ENCODE measurements around the gene PTPN3. TPM values are rescaled to one million over a fixed set of nuclear protein-coding genes. Genes with fewer than 3 reads are reported as not detected.

Gene PTPN3
- total and polyA plus RNA-seq, 2 donors (not counting 1 experiment from before 2014, with no cell fraction given) = not detected

DNA sequence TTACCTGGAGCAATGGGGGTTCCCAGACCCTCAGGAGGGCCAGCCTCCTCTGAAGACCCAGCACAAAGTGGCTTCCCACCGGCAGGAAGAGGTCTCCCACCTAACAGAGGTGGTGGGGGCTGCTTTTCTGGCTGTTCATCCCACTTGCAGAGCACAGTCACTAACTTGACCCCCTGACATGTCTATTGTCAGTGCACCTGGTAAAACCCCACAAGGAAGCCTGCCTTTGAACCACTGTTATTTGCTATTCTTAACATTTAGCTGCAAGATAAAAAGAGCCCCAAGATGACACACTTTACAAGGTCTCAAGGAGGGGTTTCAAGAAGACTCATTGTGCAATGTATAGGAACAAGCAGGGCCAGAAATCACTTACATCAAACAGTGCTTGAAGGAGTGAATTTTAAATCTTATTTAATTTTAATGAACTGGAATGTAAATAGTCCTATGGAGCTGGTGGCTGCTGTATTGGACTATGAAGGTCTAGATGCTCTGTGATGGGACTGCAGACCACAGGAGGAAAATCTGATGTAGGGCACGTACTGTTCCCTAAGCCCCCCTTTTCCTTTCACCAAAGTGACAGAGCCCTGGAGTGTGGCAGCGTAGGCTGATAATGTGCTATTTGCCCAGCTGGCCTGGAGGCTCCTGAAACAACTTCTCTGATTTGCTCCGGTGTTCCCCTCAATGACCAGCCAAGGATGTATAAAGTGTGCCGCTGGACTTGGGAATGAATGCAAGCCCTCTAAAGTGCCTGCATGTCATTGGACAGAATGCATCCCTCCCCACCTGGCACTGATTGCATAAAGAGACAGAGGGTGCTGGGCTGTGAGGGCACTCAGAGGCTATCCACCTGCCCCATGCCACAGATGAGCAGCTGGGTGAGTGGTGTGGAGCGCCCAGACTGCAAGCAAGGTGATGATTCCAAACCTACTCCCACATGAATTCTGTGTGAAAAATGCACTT lies 80.2 kb downstream of the PTPN3 start:
- ChIA-PET POLR2A (no interaction called here), CTCF (no interaction called here)
- H3K27me3 ChIP-seq (replicated peaks in 1 of 4; ENCODE audit: control extremely low read depth in 1 of 4, control insufficient read depth in 3 of 4, insufficient read depth in 4 of 4, low read length in 3 of 4) = peaks cover 0 to 2% (median 0%) of the 10 kb centered on the region in 4 experiments
- Mint-ChIP-seq H3K4me3 (no peak overlapping the region), H3K4me1 (peaks cover 50% of the 10 kb centered on the region), H3K27me3 (peaks cover 30% of the 10 kb centered on the region), H3K27ac (peak overlapping the region; percentile 46), H3K9me3 (ENCODE audit: insufficient read depth) (no peaks in the 10 kb centered on the region)
- H3K4me1 ChIP-seq (ENCODE audit: control insufficient read depth in 2 of 2, insufficient read depth in 2 of 2, low read length in 2 of 2) = peaks cover 12 to 36% of the 10 kb centered on the region in 2 donors
- no peak overlapping the region for H3K27ac ChIP-seq (ENCODE audit: low read length in 2 of 2)
- no peak overlapping the region for H3K4me2 ChIP-seq (replicated peaks; ENCODE audit: low read depth, low read length, poor library complexity, severe bottlenecking)
- no peaks in the 10 kb centered on the region for H4K20me1 ChIP-seq (ENCODE audit: control insufficient read depth, insufficient read depth, low read length, poor library complexity, severe bottlenecking)
- WGBS (ENCODE audit: insufficient coverage) = 78% methylated on average over 3 of the region's 6 CpGs
- ATAC-seq (ENCODE audit: low read depth) = no peak
- H2AFZ ChIP-seq (ENCODE audit: insufficient read depth, low read depth, low read length, poor library complexity, severe bottlenecking) = peak overlapping the region; percentile 1
- no peak overlapping the region for H3K9ac ChIP-seq (ENCODE audit: low read length)
- H3K4me3 ChIP-seq (ENCODE audit: control extremely low read depth in 1 of 5, extremely low read depth in 1 of 5, insufficient read depth in 1 of 5, low read depth in 2 of 5, low read length in 4 of 5) = no peak overlapping the region
- no peaks in the 10 kb centered on the region for H3K36me3 ChIP-seq (replicated peaks in 1 of 2; ENCODE audit: control extremely low read depth in 1 of 2, control insufficient read depth in 1 of 2, extremely low read depth in 1 of 2, insufficient read depth in 2 of 2, low read length in 1 of 2)
- H3K9me3 ChIP-seq (ENCODE audit: control extremely low read depth in 1 of 3, control insufficient read depth in 2 of 3, insufficient read depth in 1 of 3, low read length in 2 of 3) = no peaks in the 10 kb centered on the region
- intact Hi-C loops (cut with micrococcal nuclease) = loop anchor here (10.0 kb wide), 2 partner anchors 303 to 403 kb away; partner anchors contain the start of genes CTNNAL1 and TMEM245
- no peak for TF ChIP-seq EZH2 (IDR thresholded peaks at IDR 0.05; ENCODE audit: borderline replicate concordance, insufficient read depth, low read depth, low read length, poor library complexity, severe bottlenecking)
- TF ChIP-seq, protein P1, sequence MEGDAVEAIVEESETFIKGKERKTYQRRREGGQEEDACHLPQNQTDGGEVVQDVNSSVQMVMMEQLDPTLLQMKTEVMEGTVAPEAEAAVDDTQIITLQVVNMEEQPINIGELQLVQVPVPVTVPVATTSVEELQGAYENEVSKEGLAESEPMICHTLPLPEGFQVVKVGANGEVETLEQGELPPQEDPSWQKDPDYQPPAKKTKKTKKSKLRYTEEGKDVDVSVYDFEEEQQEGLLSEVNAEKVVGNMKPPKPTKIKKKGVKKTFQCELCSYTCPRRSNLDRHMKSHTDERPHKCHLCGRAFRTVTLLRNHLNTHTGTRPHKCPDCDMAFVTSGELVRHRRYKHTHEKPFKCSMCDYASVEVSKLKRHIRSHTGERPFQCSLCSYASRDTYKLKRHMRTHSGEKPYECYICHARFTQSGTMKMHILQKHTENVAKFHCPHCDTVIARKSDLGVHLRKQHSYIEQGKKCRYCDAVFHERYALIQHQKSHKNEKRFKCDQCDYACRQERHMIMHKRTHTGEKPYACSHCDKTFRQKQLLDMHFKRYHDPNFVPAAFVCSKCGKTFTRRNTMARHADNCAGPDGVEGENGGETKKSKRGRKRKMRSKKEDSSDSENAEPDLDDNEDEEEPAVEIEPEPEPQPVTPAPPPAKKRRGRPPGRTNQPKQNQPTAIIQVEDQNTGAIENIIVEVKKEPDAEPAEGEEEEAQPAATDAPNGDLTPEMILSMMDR (IDR thresholded peaks at IDR 0.05) = no peak
- no peaks in the 10 kb centered on the region for H3K79me2 ChIP-seq (ENCODE audit: control insufficient read depth, insufficient read depth, low read length)
- no peak for DNase-seq

DNA sequence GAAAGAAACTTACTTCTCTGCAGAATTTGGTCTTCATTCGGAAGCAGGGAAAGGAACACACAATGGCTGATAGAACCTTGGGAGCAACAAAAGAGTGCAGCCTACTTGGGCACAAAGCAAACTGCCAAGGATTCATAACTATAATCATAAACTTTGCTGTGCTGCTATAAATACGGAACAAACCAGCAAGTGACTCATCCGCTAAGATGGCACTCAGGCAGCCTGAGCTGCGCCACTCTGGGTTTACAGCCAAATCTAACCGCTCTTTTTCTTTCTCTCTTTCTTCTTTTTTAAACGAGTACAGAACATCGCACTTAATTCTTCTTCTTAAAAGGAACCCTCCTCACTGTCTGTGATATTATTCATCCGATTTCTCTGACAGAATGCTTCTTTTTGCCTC lies 81.1 kb downstream of the PTPN3 start:
- H3K9ac ChIP-seq (ENCODE audit: low read length) = no peak overlapping the region
- no peaks in the 10 kb centered on the region for H3K79me2 ChIP-seq (ENCODE audit: control insufficient read depth, insufficient read depth, low read length)
- H3K4me1 ChIP-seq (ENCODE audit: control insufficient read depth in 2 of 2, insufficient read depth in 2 of 2, low read length in 2 of 2) = peaks cover 12 to 31% of the 10 kb centered on the region in 2 donors
- 94% methylated on average over 7 of the region's 8 CpGs for WGBS (ENCODE audit: insufficient coverage)
- no peaks in the 10 kb centered on the region for H4K20me1 ChIP-seq (ENCODE audit: control insufficient read depth, insufficient read depth, low read length, poor library complexity, severe bottlenecking)
- no peak overlapping the region for H3K27ac ChIP-seq (ENCODE audit: low read length in 2 of 2)
- ChIA-PET CTCF (interaction anchor here (1.2 kb wide), 1 partner anchor 19 kb away, joined by 4 read pairs; no protein-coding TSS in a partner anchor), POLR2A (no interaction called here)
- no peak overlapping the region for H3K4me3 ChIP-seq (ENCODE audit: control extremely low read depth in 1 of 5, extremely low read depth in 1 of 5, insufficient read depth in 1 of 5, low read depth in 2 of 5, low read length in 4 of 5)
- peak overlapping the region; percentile 16 for H3K4me2 ChIP-seq (replicated peaks; ENCODE audit: low read depth, low read length, poor library complexity, severe bottlenecking)
- H3K9me3 Mint-ChIP-seq (ENCODE audit: insufficient read depth) = no peaks in the 10 kb centered on the region
- TF ChIP-seq, protein P1 (IDR thresholded peaks at IDR 0.05) = no peak
- TF ChIP-seq EZH2 (IDR thresholded peaks at IDR 0.05; ENCODE audit: borderline replicate concordance, insufficient read depth, low read depth, low read length, poor library complexity, severe bottlenecking) = no peak
- no peaks in the 10 kb centered on the region for H3K9me3 ChIP-seq (ENCODE audit: control extremely low read depth in 1 of 3, control insufficient read depth in 2 of 3, insufficient read depth in 1 of 3, low read length in 2 of 3)
- peaks cover 0 to 2% (median 0%) of the 10 kb centered on the region in 4 experiments for H3K27me3 ChIP-seq (replicated peaks in 1 of 4; ENCODE audit: control extremely low read depth in 1 of 4, control insufficient read depth in 3 of 4, insufficient read depth in 4 of 4, low read length in 3 of 4)
- peaks cover 44% of the 10 kb centered on the region for H3K4me1 Mint-ChIP-seq
- H3K4me3 Mint-ChIP-seq = peak overlapping the region; percentile 32
- peaks cover 30% of the 10 kb centered on the region for H3K27me3 Mint-ChIP-seq
- intact Hi-C loops (cut with micrococcal nuclease) = loop anchor here (10.0 kb wide), 2 partner anchors 302 to 402 kb away; partner anchors contain the start of genes CTNNAL1 and TMEM245
- peak overlapping the region; percentile 46 for H3K27ac Mint-ChIP-seq
- H3K36me3 ChIP-seq (replicated peaks in 1 of 2; ENCODE audit: control extremely low read depth in 1 of 2, control insufficient read depth in 1 of 2, extremely low read depth in 1 of 2, insufficient read depth in 2 of 2, low read length in 1 of 2) = no peaks in the 10 kb centered on the region
- ATAC-seq (ENCODE audit: low read depth) (no peak), DNase-seq (peak; percentile 14)
- H2AFZ ChIP-seq (ENCODE audit: insufficient read depth, low read depth, low read length, poor library complexity, severe bottlenecking) = peak overlapping the region; percentile 1

Measured in B cell (primary cell).